SK-N-SH treated with all-trans-retinoic acid at 6 μM for 48 hours (cell line): ENCODE data around the gene IGSF9.

Source experiments
- CREB5 ChIP-seq: fragments of 250-450 bp; sonication (Bioruptor Pico); IDR thresholded peaks from 2 replicates; pipeline ENCODE4 v1.5.1; 2020; ENCODE audit warnings: low read depth, mild to moderate bottlenecking, moderate library complexity
- SNAI2 ChIP-seq: fragments of 250-450 bp; sonication (Bioruptor Pico); IDR thresholded peaks from 2 replicates; pipeline ENCODE4 v1.5.0; 2020; ENCODE audit warnings: mild to moderate bottlenecking, moderate library complexity
- TSHZ2 ChIP-seq: fragments of 250-450 bp; sonication (Bioruptor Pico); IDR thresholded peaks from 2 replicates; pipeline ENCODE4 v1.5.0; 2020; ENCODE audit warnings: mild to moderate bottlenecking, moderate library complexity

DNA sequence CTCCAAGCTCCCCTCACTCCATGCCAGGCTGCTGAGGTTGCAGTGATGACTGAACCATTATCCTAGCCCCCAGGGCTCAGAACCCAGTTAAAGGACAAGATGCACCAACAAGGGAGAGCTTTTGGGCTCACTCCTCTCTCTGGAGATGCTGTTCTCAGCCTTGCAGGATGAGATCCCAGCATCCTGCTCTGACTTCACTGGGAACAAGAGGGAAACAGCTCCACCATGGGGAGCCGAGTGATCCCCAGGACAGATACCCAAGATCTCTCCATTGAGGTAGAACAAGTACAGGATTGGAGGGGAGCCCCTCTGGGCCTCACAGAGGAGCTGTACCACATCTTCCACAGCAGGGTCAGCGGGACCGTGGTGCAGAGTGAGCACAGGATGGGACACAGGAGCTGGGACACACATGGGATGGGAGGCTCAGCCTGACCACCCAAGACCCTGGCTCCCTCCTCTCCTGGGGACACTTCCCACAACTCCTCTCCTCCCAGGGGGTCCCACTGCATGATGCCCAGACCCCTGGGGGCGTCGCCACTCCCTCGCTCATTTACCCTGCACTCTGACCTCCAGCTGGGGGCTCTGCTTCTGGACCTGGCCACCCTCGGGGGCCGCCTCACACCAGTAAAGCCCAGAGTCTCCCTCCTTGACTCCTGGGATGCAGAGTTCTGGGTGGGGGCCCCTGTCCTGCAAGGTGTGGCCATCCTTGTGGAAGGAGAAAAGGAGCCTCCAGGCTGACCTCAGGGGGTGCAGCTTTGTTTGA lies 27.2 kb upstream of the IGSF9 start:
- TF ChIP-seq TSHZ2 (CRISPR knock-in tag), result no peak
- TF ChIP-seq SNAI2, result no peak
- no peak for TF ChIP-seq CREB5 (CRISPR knock-in tag)
